Heart right ventricle (tissue), 16 donors: Measurements from ENCODE around the gene IL20RA. TPM values are rescaled to one million over a fixed set of nuclear protein-coding genes. Genes with fewer than 3 reads are reported as not detected.
A peak's percentile ranks its signal among the peaks of the same experiment; 100 is the strongest.

Experiments used
- ATAC-seq, 8 donors: fragments of 200-7000 bp; cut with Tn5 transposase; one replicate each; pipeline ENCODE4 v1.9.1; 2020; ENCODE audit warnings: mild to moderate bottlenecking in 8 of 8, moderate library complexity in 8 of 8, moderate number of reproducible peaks in 1 of 8
- DNase-seq, 2 donors: peaks; one replicate each; pipeline ENCODE4 v3.0.0-alpha.2; 2020
- H3K27ac ChIP-seq, 10 donors: fragments of 200-600 bp; sonication (generic) in 2 of 10; one replicate each; pipeline versions ENCODE4 v1.5.0 to v1.8.0; 2020 to 2022; ENCODE audit warnings: mild to moderate bottlenecking in 3 of 10
- H3K27me3 ChIP-seq, 7 donors: fragments of 200-600 bp; one replicate each; pipeline ENCODE4 v1.8.0; 2021 to 2022; ENCODE audit warnings: mild to moderate bottlenecking in 2 of 7
- H3K36me3 ChIP-seq, 9 donors: fragments of 200-600 bp; sonication (generic) in 1 of 9; one replicate each; pipeline versions ENCODE4 v1.5.0 to v1.8.0; 2020 to 2022; ENCODE audit warnings: mild to moderate bottlenecking in 2 of 9
- H3K4me1 ChIP-seq, 9 donors: fragments of 200-600 bp; sonication (generic) in 1 of 9; one replicate each; pipeline versions ENCODE4 v1.5.0 to v1.8.0; 2020 to 2022; ENCODE audit warnings: mild to moderate bottlenecking in 4 of 9
- H3K4me3 ChIP-seq, 10 donors: fragments of 200-600 bp; sonication (generic) in 2 of 10; one replicate each; pipeline versions ENCODE4 v1.5.0 to v1.8.0; 2020 to 2022; ENCODE audit warnings: mild to moderate bottlenecking in 7 of 10, moderate library complexity in 2 of 10
- H3K9me3 ChIP-seq, 11 donors: fragments of 200-600 bp in 10 of 11; sonication (generic) in 2 of 11; one replicate each; pipeline versions ENCODE4 v1.5.0 to v1.8.0; 2013 to 2022; ENCODE audit warnings: mild to moderate bottlenecking in 2 of 11, control low read depth in 1 of 11, moderate library complexity in 1 of 11
- WGBS, 2 donors: extraction: QIAGEN DNeasy Blood & Tissue Kit; methylation state at CpG; one replicate each; pipeline ENCODE4 v1.1.7; 2013; ENCODE audit warnings: inconsistent platforms in 1 of 2; 5-methylcytosine and 5-hydroxymethylcytosine counted together
- intact Hi-C, 10 donors: fragments of 100-400 bp; cut with DNase I; formaldehyde crosslinking; loops; one replicate each; pipeline versions ENCODE4 v1.11.1 to v1.14.2; 2022
- polyA plus RNA-seq, 2 donors: library from polyadenylated mRNA; stranded (reverse); fragments of 200-250 nt; gene quantifications; one replicate each; pipeline ENCODE4 v1.2.3, GENCODE V29; 2013
- total RNA-seq, 10 donors: library from RNA; stranded (reverse); fragmentation: NEBNext Ultra II Directional in 3 of 10; extraction: Animal tissue kit (Norgen Biotek cat#: 25700) in 3 of 10; gene quantifications; one replicate each; pipeline versions ENCODE4 v1.2.1 to v1.2.4, GENCODE V29; 2021 to 2023
- TF ChIP-seq, protein P1 (sequence below), 9 donors: fragments of 200-600 bp; sonication (generic) in 2 of 9; IDR thresholded peaks; one replicate each; pipeline versions ENCODE4 v1.5.0 to v1.8.0; 2021 to 2022; ENCODE audit warnings: antibody characterized with exemption in 9 of 9, mild to moderate bottlenecking in 5 of 9, moderate library complexity in 1 of 9
- donor health status: Arrhythmogenic right ventricular cardiomyopathy.
- donor health status: ischemic (EF 13 %, LVEDD 7.1; RV severe dilation, severe dysfunction).
- donor health status: healthy with polysubstance abuse.
- donor health status: DM: no; HTN: yes; CAD: no.
- donor health status: DM: no; HTN: no; CAD: no.
- donor health status: ischemic (EF 25% LVEDD 6.9; RV normal size, moderate dysfunction).
- donor health status: ischemic (EF 25% LVEDD 5.7; RV mildly dilated, moderate dysfunction).
- donor health status: healthy.
- donor health status: DM: yes; HTN: yes; CAD: no.
- donor health status: Ischemic cardiomyopathy.
- donor health status: ischemic (EF 35%, LVEDD 5.7; RV mildly dilated, moderate dysfunction).
- donor health status: nonischemic (EF 11% LVEDD 7.7; RV severe dilation, severe dysfunction).
- donor health status: DM: yes; HTN: yes; CAD: no.
- donor health status: PGD.
- donor health status: ischemic (EF 29% LVEDD 5.4; RV normal size, mild dysfunction).
- donor health status: nonischemic (EF 23%, LVEDD 6.1; RV moderate dilation, normal function).

Gene IL20RA
- total and polyA plus RNA-seq, 12 donors, result 0.28 to 15.4 (median 2.1) TPM

DNA sequence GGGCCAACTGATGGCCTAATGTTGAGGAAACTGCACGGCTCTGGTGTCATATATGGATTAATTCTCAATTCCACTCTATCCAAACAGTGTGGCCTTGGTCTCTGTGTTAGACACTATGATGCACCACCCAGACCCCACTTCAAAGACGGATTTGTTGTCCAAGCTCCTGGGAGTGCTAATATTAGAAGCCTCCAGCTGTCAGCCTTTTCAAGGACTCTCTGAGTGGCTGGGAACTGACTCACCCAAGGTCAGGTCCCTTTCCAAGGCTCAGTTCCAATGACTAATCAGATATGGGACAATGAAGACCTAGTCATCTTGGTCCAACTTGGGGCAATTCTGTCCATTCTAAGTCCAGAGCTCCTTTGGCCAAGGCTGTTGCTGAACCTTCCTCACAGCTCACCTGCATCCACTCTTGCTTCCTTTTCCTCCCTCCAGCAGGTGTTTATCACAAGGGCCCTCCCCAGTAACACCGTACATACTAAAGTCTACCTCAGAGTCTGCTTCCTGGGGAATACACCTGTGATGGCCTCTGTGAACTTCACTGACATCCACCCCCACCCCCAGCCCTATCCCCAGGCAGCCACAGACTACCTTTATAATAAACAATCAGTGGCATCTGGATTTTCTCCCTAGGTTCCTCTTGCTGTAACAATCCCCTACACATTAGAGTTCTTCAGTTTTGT, 7.2 kb upstream of the IL20RA start:
- DNase-seq, result no peak
- no peak overlapping the region for H3K4me3 ChIP-seq
- H3K4me1 ChIP-seq, result peaks cover 0 to 7% (median 0%) of the 10 kb centered on the region in 9 donors

DNA sequence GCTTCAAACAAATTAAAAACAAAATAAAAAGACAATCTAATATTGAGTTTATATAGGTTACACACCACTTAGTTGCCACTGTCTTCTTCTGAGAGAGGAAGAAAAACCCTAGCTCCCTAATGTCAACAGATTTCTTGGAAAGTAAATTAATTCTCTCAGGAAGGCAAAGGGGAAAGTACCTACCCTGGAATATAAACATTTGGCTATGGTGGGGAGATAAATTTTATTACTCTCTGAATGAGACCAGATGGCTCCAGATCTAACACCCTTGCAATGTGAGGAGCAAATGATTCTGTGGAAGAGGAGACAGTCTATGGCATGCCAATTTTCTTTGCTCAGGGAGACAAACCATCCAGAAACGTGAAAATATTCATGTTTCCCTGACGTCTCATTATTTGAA, 4.3 kb upstream of the IL20RA start:
- ATAC-seq, result no peak

More for the DNA sequence above, 7.2 kb upstream of the IL20RA start:
- intact Hi-C loops, result no loop called here
- peak in 7 of 8 donors; percentile 40 to 95 (median 76) for ATAC-seq
- Histone ChIP-seq H3K27me3 (peaks cover 0 to 68% (median 3%) of the 10 kb centered on the region in 7 donors), H3K36me3 (no peaks in the 10 kb centered on the region), H3K27ac (no peak overlapping the region), H3K9me3 (no peaks in the 10 kb centered on the region)
- WGBS, 2 donors, result 67 to 75% methylated on average over 3 of the region's 3 CpGs
- TF ChIP-seq, protein P1, sequence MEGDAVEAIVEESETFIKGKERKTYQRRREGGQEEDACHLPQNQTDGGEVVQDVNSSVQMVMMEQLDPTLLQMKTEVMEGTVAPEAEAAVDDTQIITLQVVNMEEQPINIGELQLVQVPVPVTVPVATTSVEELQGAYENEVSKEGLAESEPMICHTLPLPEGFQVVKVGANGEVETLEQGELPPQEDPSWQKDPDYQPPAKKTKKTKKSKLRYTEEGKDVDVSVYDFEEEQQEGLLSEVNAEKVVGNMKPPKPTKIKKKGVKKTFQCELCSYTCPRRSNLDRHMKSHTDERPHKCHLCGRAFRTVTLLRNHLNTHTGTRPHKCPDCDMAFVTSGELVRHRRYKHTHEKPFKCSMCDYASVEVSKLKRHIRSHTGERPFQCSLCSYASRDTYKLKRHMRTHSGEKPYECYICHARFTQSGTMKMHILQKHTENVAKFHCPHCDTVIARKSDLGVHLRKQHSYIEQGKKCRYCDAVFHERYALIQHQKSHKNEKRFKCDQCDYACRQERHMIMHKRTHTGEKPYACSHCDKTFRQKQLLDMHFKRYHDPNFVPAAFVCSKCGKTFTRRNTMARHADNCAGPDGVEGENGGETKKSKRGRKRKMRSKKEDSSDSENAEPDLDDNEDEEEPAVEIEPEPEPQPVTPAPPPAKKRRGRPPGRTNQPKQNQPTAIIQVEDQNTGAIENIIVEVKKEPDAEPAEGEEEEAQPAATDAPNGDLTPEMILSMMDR (IDR thresholded peaks at IDR 0.05), result no peak

GRCh38 chr6:137046871-137047412, 2.2 kb upstream of the IL20RA start:
- intact Hi-C loops, result no loop called here
- DNase-seq (no peak), ATAC-seq (peak in 1 of 8 donors; percentile 68)
- Histone ChIP-seq H3K9me3 (no peaks in the 10 kb centered on the region), H3K4me3 (no peak overlapping the region), H3K36me3 (no peaks in the 10 kb centered on the region), H3K4me1 (peaks cover 0 to 8% (median 3%) of the 10 kb centered on the region in 9 donors), H3K27me3 (peaks cover 0 to 96% (median 31%) of the 10 kb centered on the region in 7 donors), H3K27ac (no peak overlapping the region)
- TF ChIP-seq, protein P1 (IDR thresholded peaks at IDR 0.05), result no peak
- WGBS, 2 donors, result 72 to 73% methylated on average over 5 of the region's 5 CpGs

More for the DNA sequence above, 4.3 kb upstream of the IL20RA start:
- H3K4me1 ChIP-seq, result peaks cover 0 to 7% (median under 1%) of the 10 kb centered on the region in 9 donors
- intact Hi-C loops, result no loop called here
- 60 to 80% methylated on average over 2 of the region's 2 CpGs for WGBS, 2 donors
- no peaks in the 10 kb centered on the region for H3K9me3 ChIP-seq
- no peaks in the 10 kb centered on the region for H3K36me3 ChIP-seq
- H3K4me3 ChIP-seq, result no peak overlapping the region
- H3K27me3 ChIP-seq, result peaks cover 0 to 91% (median 12%) of the 10 kb centered on the region in 7 donors
- H3K27ac ChIP-seq, result no peak overlapping the region
- DNase-seq, result no peak
- TF ChIP-seq, protein P1 (IDR thresholded peaks at IDR 0.05), result no peak

DNA sequence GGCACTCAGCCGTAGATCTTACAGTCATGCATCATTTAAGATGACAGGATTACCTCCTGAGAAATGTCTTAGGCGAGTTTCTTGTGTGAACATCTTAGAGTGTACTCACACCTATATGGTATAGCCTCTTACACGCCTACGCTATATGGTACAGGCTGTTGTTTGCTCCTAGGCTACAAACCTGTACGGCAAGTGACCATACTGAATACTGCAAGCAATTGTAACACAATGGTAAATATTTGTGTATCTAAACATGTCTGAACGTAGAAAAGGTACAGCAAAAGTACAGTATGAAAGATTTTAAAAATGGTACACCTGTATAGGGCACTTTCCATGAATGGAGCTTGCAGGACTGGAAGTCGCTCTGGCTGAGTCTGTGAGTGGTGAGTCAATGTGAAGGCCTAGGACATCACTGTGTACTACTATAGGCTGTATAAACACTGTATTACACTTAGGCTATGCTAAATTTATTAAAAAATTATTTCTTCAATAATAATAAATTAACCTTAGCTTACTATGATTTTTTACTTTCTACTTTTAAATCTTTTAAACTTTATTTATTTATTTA, 541 bp upstream of the IL20RA start:
- no peaks in the 10 kb centered on the region for H3K36me3 ChIP-seq
- H3K9me3 ChIP-seq, result peaks cover 0 to 5% (median 0%) of the 10 kb centered on the region in 11 donors
- intact Hi-C loops, result no loop called here
- peaks cover 0 to 8% (median 0%) of the 10 kb centered on the region in 9 donors for H3K4me1 ChIP-seq
- DNase-seq (no peak), ATAC-seq (no peak)
- peaks cover 0 to 99% (median 29%) of the 10 kb centered on the region in 7 donors for H3K27me3 ChIP-seq
- TF ChIP-seq, protein P1 (IDR thresholded peaks at IDR 0.05), result no peak
- peak overlapping the region in 1 of 10 donors; percentile 90 for H3K4me3 ChIP-seq
- no peak overlapping the region for H3K27ac ChIP-seq
- WGBS, 2 donors, result 95 to 97% methylated on average over 7 of the region's 7 CpGs
